Measurements from ENCODE around the gene OASL.

- TF ChIP-seq ZNF384 (IDR thresholded peaks at IDR 0.05) (no peak), SP1 (IDR thresholded peaks at IDR 0.05) (no peak), BHLHE40 (IDR thresholded peaks at IDR 0.05; ENCODE audit: borderline replicate concordance) (no peak), NFRKB (IDR thresholded peaks at IDR 0.05) (no peak), TARDBP (IDR thresholded peaks at IDR 0.05) (no peak), LEF1 (IDR thresholded peaks at IDR 0.05; ENCODE audit: borderline replicate concordance) (no peak)
These were observed 27.2 kb downstream of the OASL start for GRCh38 chr12:121011820-121012219.

Data from HEK293T (cell line).